Stomach smooth muscle (tissue), 2 donors: ENCODE measurements around the gene KRT85.

Experiments used
- H3K27ac ChIP-seq: one replicate; pipeline ENCODE4 v1.7.0; 2013; ENCODE audit warnings: mild to moderate bottlenecking, low read length, inconsistent platforms
- H3K27me3 ChIP-seq, 2 donors: one replicate each; pipeline ENCODE4 v1.7.0; 2013; ENCODE audit warnings: low read length in 2 of 2; ENCODE audit not compliant: insufficient read depth in 2 of 2, control insufficient read depth in 1 of 2
- H3K36me3 ChIP-seq, 2 donors: one replicate each; pipeline ENCODE4 v1.7.0; 2013; ENCODE audit warnings: low read length in 2 of 2; ENCODE audit not compliant: control insufficient read depth in 2 of 2, insufficient read depth in 2 of 2
- H3K4me1 ChIP-seq: one replicate; pipeline ENCODE4 v1.7.0; 2013; ENCODE audit warnings: low read length; ENCODE audit not compliant: control insufficient read depth, insufficient read depth
- H3K4me3 ChIP-seq, 2 donors: one replicate each; pipeline ENCODE4 v1.7.0; 2013; ENCODE audit warnings: low read length in 2 of 2
- H3K9ac ChIP-seq, 2 donors: one replicate each; pipeline ENCODE4 v1.7.0; 2013; ENCODE audit warnings: low read length in 2 of 2, mild to moderate bottlenecking in 1 of 2
- H3K9me3 ChIP-seq, 2 donors: one replicate each; pipeline ENCODE4 v1.7.0; 2013; ENCODE audit warnings: low read length in 2 of 2; ENCODE audit not compliant: control insufficient read depth in 2 of 2
- donor health status: healthy.
- donor health status: Pancreatic carcinoma.

KRT85 gene

GRCh38 chr12:52323416-52324152, 43.7 kb downstream of the KRT85 start:
- peaks cover 2 to 8% of the 10 kb centered on the region in 2 donors for H3K27me3 ChIP-seq
- H3K9ac ChIP-seq: no peak overlapping the region
- no peak overlapping the region for H3K27ac ChIP-seq
- no peaks in the 10 kb centered on the region for H3K4me1 ChIP-seq
- no peak overlapping the region for H3K4me3 ChIP-seq
- no peaks in the 10 kb centered on the region for H3K36me3 ChIP-seq
- H3K9me3 ChIP-seq: no peaks in the 10 kb centered on the region

- Histone ChIP-seq H3K4me3 (no peak overlapping the region), H3K9me3 (no peaks in the 10 kb centered on the region), H3K27me3 (peaks cover 3 to 8% of the 10 kb centered on the region in 2 donors), H3K4me1 (no peaks in the 10 kb centered on the region), H3K9ac (no peak overlapping the region), H3K27ac (no peak overlapping the region), H3K36me3 (no peaks in the 10 kb centered on the region)
Observed at GRCh38 chr12:52323001-52323400, 44.3 kb downstream of the KRT85 start.

- H3K36me3 ChIP-seq: no peaks in the 10 kb centered on the region
- H3K4me1 ChIP-seq: no peaks in the 10 kb centered on the region
- no peak overlapping the region for H3K9ac ChIP-seq
- peaks cover 5 to 8% of the 10 kb centered on the region in 2 donors for H3K27me3 ChIP-seq
- no peaks in the 10 kb centered on the region for H3K9me3 ChIP-seq
- no peak overlapping the region for H3K4me3 ChIP-seq
- no peak overlapping the region for H3K27ac ChIP-seq
Observed at GRCh38 chr12:52322069-52322468, 45.2 kb downstream of the KRT85 start.

GRCh38 chr12:52321418-52321817, 45.9 kb downstream of the KRT85 start:
- no peaks in the 10 kb centered on the region for H3K4me1 ChIP-seq
- no peak overlapping the region for H3K4me3 ChIP-seq
- H3K9me3 ChIP-seq: no peaks in the 10 kb centered on the region
- peaks cover 5 to 8% of the 10 kb centered on the region in 2 donors for H3K27me3 ChIP-seq
- no peak overlapping the region for H3K9ac ChIP-seq
- no peaks in the 10 kb centered on the region for H3K36me3 ChIP-seq
- no peak overlapping the region for H3K27ac ChIP-seq

GRCh38 chr12:52320784-52321400, 46.4 kb downstream of the KRT85 start, which contains the start of gene KRT83:
TSS of gene KRT83 (minus strand) at chr12:52321398. CDS start at chr12:52321335, 63 bp downstream.
- no peak within 1 kb of the TSS for H3K9ac ChIP-seq
- H3K27me3 ChIP-seq: peaks cover 5 to 8% of the 10 kb centered on the region in 2 donors
- H3K9me3 ChIP-seq: no peaks in the 10 kb centered on the region
- H3K4me3 ChIP-seq: no peak within 1 kb of the TSS
- no peaks in the 10 kb centered on the region for H3K36me3 ChIP-seq
- no peaks in the 10 kb centered on the region for H3K4me1 ChIP-seq
- H3K27ac ChIP-seq: no peak within 1 kb of the TSS

GRCh38 chr12:52319097-52319496, 48.2 kb downstream of the KRT85 start:
- no peaks in the 10 kb centered on the region for H3K4me1 ChIP-seq
- no peak overlapping the region for H3K4me3 ChIP-seq
- no peak overlapping the region for H3K27ac ChIP-seq
- H3K27me3 ChIP-seq: peaks cover 5 to 8% of the 10 kb centered on the region in 2 donors
- H3K9ac ChIP-seq: no peak overlapping the region
- no peaks in the 10 kb centered on the region for H3K36me3 ChIP-seq
- no peaks in the 10 kb centered on the region for H3K9me3 ChIP-seq

- Histone ChIP-seq H3K27me3 (peaks cover 5 to 8% of the 10 kb centered on the region in 2 donors), H3K4me1 (no peaks in the 10 kb centered on the region), H3K36me3 (no peaks in the 10 kb centered on the region), H3K27ac (no peak overlapping the region), H3K9me3 (no peaks in the 10 kb centered on the region), H3K9ac (no peak overlapping the region), H3K4me3 (no peak overlapping the region)
Observed at GRCh38 chr12:52318241-52318990, 48.9 kb downstream of the KRT85 start.

- Histone ChIP-seq H3K4me3 (no peak overlapping the region), H3K27me3 (peaks cover 5 to 11% of the 10 kb centered on the region in 2 donors), H3K36me3 (no peaks in the 10 kb centered on the region), H3K9me3 (no peaks in the 10 kb centered on the region), H3K27ac (no peak overlapping the region), H3K9ac (no peak overlapping the region), H3K4me1 (no peaks in the 10 kb centered on the region)
Observed at GRCh38 chr12:52317468-52318052, 49.7 kb downstream of the KRT85 start.

- Histone ChIP-seq H3K4me1 (no peaks in the 10 kb centered on the region), H3K9me3 (no peaks in the 10 kb centered on the region), H3K27ac (no peak overlapping the region), H3K36me3 (no peaks in the 10 kb centered on the region), H3K27me3 (peaks cover 3 to 11% of the 10 kb centered on the region in 2 donors), H3K4me3 (no peak overlapping the region), H3K9ac (no peak overlapping the region)
Observed at GRCh38 chr12:52316701-52317100, 50.6 kb downstream of the KRT85 start.

GRCh38 chr12:52316290-52316689, 51.0 kb downstream of the KRT85 start:
- Histone ChIP-seq H3K9ac (no peak overlapping the region), H3K27me3 (peaks cover 3 to 7% of the 10 kb centered on the region in 2 donors), H3K4me1 (peaks cover 3% of the 10 kb centered on the region), H3K27ac (no peak overlapping the region), H3K4me3 (no peak overlapping the region), H3K36me3 (no peaks in the 10 kb centered on the region), H3K9me3 (no peaks in the 10 kb centered on the region)
